RPMI8226 (cell line): Measurements from ENCODE around the gene SNX18.
"Not testable (repeated sequence)": the region's sequence is repeated elsewhere in the genome, so short reads cannot be mapped to it uniquely, and the experiment has no call there.

Source experiments
- DNase-seq: peaks from one replicate; pipeline ENCODE4 v3.0.0-alpha.2; 2015

SNX18 gene

DNA sequence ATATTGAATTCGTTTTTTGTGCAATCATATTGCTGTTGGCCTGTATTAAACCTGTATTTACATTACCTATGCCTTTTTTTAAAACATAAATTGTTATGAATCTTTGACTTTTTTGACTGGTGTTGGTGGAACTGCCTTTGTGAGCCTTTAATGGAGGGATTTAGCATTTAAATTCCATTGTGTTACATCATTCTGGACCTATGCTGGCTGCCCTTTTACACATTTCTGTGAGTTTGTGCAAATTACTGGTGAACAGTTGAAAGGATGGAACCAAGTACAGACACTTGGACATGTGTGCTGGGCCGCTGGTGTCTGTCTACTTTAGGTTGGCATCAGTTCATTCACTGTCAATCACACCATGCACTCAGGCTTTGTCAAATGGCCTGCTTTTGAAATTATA is 3.4 kb downstream of the SNX18 start:
- DNase-seq, result no peak

DNA sequence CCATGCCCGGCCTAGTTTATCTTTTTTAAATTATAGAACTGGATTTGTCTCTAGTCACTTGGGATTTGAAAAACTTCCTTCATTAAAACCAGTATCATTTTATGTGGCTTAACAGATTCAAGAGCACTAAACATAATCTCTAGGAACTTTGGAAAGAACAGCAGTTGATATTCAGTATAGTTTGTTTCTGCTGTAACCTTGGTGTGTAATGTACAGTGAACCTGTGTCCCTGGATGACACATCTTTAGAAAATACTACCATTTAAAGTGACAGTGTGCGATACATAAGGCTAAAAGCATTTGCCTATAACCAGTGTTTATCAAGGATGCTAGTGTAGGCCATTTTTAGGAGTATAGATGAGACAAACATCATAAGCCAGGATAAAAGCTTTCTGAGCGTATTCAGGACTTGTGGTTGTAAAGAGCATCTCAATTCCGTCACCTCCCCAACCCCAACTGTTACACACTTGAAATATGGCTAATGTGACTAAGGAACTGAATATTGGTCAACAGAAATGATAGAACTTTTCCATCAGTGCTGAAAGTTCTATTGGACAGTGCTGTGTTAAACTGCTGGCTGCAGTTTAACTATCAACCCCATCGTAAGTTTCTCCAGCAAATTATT is 4.4 kb downstream of the SNX18 start:
- DNase-seq, result no peak

DNA sequence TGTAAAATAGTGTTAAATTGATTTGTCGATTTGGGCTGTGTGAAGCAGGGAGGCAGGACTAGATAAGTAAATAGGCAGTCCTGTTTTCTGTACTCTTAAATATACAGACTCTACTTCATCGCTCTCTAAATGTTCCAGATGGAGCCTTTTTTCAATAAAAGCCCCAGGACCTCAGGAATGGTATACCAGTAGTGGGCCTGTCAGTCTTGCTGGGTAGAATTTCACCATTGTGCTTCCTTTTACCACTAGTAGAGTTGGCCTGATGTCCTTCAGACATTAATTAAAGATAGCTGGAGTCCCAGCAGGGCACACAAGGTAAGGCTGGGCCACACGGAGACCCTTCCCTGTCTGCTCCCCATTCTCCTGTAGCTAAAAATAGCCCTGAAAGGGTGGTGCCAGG is 6.0 kb downstream of the SNX18 start:
- no peak for DNase-seq

- no peak for DNase-seq
Measured at GRCh38 chr5:54524082-54524481, 6.5 kb downstream of the SNX18 start.

DNA sequence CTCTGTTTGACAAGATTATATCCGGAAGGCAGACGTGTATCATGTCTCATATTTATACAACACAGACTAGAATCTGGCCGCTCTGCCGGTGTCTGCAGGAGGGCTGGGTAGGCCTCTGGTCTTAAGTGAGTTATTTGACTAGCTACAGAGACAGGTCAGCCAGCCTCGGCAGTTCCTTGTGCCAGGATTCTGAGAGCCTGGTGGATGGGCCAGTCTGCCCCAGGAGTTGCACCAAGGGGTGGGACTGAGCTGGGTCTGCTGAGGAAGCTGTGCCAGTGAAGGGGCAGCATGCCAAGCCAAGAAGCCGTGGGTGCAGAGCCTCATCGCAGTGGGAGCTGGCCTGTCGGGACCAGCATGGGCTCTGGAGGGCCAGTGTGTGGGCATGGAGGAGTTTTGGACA is 7.1 kb downstream of the SNX18 start:
- DNase-seq, result no peak

GRCh38 chr5:54525261-54525660 is 7.7 kb downstream of the SNX18 start:
- DNase-seq, result no peak

GRCh38 chr5:54525692-54526091 is 8.1 kb downstream of the SNX18 start:
- DNase-seq, result no peak

DNA sequence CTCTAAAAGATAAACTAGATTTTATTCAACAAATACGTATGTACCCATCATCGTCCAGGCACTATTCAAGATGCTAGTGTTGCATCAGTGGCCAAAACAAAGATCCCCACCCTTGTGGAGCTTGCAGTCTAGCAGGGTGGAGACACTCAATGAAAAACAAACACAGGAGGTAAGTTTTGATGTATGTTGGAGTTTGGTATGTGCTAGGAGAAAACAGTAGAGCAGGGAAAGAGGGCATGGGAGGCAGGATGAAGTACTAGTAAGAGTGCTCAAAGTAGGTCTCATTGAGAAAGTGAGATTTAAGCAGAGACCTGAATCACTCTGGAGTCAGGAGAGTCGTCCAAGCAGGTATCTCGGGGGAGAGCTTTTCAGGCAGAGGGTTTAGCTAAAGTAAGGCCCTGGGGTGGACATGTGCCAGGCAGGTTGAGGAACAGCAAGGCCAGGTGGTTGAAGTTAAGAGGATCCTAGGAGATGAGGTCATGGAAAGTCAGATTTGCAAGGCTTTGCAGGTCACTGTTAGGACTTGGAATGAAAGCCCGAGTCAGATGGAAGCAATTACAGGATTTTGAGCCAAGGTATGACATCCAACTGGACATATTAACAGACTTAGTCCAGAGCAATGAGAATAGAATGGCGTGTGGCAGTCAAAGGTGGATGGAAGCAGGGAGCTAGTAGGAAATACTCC is 9.2 kb downstream of the SNX18 start:
- no peak for DNase-seq

DNA sequence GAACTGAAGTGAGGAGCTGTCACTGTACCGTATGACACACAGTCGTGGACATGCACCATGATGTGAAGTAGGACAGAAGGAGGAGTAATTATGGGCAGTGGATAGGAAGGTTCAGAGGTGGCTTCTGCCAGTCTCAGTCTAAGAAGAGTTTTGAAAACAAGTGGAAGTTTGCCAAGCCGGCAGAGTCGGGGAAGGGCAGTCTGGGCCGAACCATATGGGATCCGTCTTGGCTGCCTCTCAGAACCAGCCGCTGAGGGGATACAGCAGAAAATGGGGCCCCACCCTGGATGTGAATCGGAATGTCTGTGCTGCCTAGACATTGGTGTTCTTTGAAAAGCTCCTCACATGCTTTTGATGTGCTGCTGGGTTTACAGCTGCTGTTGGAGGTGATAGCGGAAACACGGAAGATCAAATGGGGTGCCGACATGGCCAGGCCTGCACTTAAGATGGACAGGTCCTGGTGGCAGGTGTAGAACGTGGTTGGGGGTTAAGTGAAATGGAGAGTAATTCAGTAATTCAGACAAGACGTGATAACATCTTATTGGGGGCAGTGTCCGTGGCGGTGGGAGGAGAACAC is 11.2 kb downstream of the SNX18 start:
- DNase-seq, result no peak

DNA sequence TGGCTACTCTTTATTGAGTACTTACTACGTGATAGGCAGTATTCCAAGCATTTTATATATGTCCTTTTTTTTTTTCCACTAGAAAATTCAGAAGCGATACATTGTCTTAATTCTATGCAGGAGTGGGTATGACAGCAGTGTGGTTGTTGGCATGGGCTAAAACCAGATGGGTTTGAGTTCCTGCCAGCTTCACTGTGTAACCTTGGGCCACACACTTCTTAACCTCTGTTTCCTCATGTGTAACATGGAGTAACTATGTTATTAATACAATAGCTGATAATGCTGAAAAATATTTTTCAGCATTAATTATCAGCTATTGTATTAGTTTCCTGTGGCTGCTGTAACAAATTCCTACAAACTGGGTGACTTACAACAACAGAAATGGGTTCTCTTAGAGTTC is 12.0 kb downstream of the SNX18 start:
- DNase-seq, result no peak

DNA sequence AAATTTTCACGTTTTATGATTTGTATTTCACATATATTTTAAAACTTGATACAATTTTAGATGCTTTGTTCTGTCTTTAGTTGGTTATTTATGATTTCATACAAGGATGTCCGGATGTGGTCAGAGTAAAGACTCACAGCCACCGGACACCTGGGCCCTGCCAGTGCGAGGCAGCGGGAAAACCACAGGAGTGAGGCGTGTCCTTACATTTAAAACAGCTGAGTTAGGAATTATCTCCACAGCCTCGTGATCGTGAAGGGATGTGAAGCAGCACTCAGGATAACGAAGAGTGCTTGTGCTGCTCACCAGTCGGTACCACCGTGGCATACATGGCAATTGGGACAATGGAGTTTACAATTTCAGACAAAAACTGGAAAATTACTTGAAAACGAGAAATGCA is 14.0 kb downstream of the SNX18 start:
- DNase-seq, result no peak

GRCh38 chr5:54533541-54534190 is 16.1 kb downstream of the SNX18 start:
- no peak for DNase-seq

GRCh38 chr5:54534191-54535004 is 16.8 kb downstream of the SNX18 start:
- no peak for DNase-seq

- DNase-seq, result no peak
Measured at GRCh38 chr5:54535149-54535844, 17.7 kb downstream of the SNX18 start.

- not testable (repeated sequence) for DNase-seq
Measured at GRCh38 chr5:54536375-54536774, 18.8 kb downstream of the SNX18 start.

DNA sequence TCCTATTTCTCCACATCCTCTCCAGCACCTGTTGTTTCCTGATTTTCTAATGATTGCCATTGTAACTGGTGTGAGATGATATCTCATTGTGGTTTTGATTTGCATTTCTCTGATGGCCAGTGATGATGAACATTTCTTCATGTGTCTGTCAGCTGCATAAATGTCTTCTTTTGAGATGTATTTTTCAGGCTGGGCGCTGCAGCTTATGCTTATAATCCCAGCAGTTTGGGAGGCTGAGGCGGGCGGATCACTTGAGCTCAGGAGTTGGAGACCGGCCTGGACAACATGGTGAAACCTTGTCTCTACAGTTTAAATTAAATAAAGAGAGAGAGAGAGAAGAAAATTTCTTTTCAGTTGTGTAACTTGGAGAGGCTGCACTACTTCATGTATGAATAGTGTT is 19.3 kb downstream of the SNX18 start:
- not testable (repeated sequence) for DNase-seq

DNA sequence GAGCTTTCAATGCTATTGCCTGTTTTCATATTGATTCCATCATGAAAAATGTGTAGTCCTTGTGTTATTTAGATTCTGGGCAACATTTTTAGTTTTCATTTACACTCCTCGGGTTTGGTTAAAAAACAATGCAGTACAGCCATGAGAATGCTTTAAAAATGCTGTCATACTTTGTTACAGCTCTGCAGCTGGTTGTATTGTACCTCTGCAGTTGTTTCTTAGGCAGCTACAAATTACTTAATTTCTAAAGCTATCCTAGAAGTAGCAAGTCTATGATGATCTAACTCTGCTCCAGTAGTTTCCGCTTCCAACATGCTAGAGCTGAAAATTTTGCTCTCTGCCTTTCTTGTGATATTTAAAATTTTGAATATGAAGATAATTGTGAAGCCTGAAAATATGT is 20.2 kb downstream of the SNX18 start:
- no peak for DNase-seq

GRCh38 chr5:54538156-54538555 is 20.6 kb downstream of the SNX18 start:
- no peak for DNase-seq

GRCh38 chr5:54539001-54539400 is 21.4 kb downstream of the SNX18 start:
- no peak for DNase-seq

DNA sequence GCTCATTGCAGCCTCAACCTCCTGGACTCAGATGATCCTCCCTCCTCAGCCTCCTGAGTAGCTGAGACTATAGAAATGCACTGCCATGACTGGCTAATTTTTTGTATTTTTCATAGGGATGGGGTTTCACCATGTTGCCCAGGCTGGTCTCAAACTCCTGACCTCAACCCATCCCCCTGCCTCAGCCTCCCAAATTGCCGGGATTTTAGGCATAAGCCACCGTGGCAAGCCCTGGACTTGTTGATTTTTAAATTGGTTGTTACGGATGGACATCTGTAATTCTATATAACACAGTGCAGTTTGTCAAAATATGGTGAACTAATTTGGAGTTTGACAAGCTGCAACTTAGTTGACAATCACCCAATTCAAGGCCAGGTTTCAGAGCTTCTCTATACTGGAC is 22.7 kb downstream of the SNX18 start:
- no peak for DNase-seq

GRCh38 chr5:54541823-54542783 is 24.5 kb downstream of the SNX18 start:
- no peak for DNase-seq
